BLaER1 treated with 17β-estradiol and CSF1 and Interleukin-3, amounts not matched to agents 10 nM and 100 nM (cell line): ENCODE measurements around the gene NR1I3.

Experiments used
- H3K27ac ChIP-seq, 11 experiments: shearing (Covaris generic); formaldehyde crosslinking; 2 replicates each; pipeline ENCODE4 v1.8.1; 2022
- H3K27me3 ChIP-seq, 11 experiments: shearing (Covaris generic); formaldehyde crosslinking; 2 replicates each; pipeline ENCODE4 v1.8.1; 2022
- H3K36me3 ChIP-seq, 11 experiments: shearing (Covaris generic); formaldehyde crosslinking; 2 replicates each; pipeline ENCODE4 v1.8.1; 2022
- H3K4me1 ChIP-seq, 10 experiments: shearing (Covaris generic); formaldehyde crosslinking; 2 replicates each; pipeline ENCODE4 v1.8.1; 2022
- H3K4me2 ChIP-seq, 11 experiments: shearing (Covaris generic); formaldehyde crosslinking; 2 replicates each; pipeline ENCODE4 v1.8.1; 2022
- H3K4me3 ChIP-seq, 10 experiments: shearing (Covaris generic); formaldehyde crosslinking; 2 replicates each; pipeline ENCODE4 v1.8.1; 2022
- H3K9ac ChIP-seq, 11 experiments: shearing (Covaris generic); formaldehyde crosslinking; 2 replicates each; pipeline ENCODE4 v1.8.1; 2022
- H3K9me3 ChIP-seq, 11 experiments: shearing (Covaris generic); formaldehyde crosslinking; replicated peaks in 1 of 11; 2 replicates each; pipeline ENCODE4 v1.8.1; 2022
- H4K20me1 ChIP-seq, 11 experiments: shearing (Covaris generic); formaldehyde crosslinking; 2 replicates each; pipeline ENCODE4 v1.8.1; 2022
- Cebpa-rat ChIP-seq, 11 experiments: shearing (Covaris generic); IDR thresholded peaks; 2 replicates each; pipeline ENCODE4 v1.8.1; 2022

NR1I3 gene

DNA sequence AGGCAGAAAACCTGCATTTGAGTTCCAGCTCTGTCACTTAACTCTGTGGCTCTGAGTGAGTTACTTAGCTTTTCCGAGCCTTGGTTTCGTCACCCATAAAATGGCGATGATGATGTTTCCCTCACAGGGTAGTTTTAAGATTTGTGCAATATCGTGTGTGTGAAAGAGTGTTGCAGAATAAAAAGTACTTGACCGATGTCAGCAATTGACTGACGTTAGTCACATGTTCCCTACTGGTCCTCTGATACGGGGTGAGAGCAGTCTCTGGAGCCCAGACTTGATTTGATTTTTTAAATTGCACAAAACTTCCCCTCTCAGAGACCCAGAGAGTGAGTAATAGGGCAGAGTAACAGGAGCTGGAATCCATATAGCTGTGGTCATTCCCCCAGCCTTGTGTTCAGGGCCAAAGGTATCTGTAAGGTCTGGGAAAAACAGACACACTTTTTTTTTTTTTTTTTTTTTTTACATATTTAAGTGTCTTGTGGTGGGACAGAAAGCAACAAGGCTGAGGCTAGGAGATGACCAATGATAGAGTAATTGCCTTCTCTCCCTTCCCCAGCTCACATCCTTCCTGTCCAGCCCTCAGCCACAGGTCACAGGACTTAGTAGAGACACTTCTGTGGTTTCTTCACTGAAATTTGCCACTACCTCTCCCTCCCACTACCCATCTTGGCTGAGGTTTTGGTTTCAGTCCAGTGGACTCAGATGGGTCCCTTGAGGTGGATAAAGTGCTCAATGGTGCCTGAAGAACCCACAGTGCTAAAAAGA is 20.9 kb downstream of the NR1I3 start:
- peak in 6 of 11 experiments; percentile 13 to 38 (median 28); a peak in 4 of 22 replicates for TF ChIP-seq Cebpa-rat (IDR thresholded peaks at IDR 0.05)
- Histone ChIP-seq H3K9me3 (no peaks in the 10 kb centered on the region), H3K27me3 (peaks cover 8 to 69% (median 65%) of the 10 kb centered on the region in 11 experiments; a peak in 21 of 22 replicates), H3K4me2 (peak overlapping the region; percentile 72 to 100 (median 91)), H3K4me1 (peaks cover 50 to 65% (median 53%) of the 10 kb centered on the region in 10 experiments), H3K36me3 (peaks cover 26 to 64% (median 28%) of the 10 kb centered on the region in 11 experiments), H3K4me3 (peak overlapping the region in 4 of 10 experiments; percentile 56 to 81 (median 74); a peak in 8 of 20 replicates), H3K27ac (peak overlapping the region in 5 of 11 experiments; percentile 20 to 92 (median 83); a peak in 9 of 22 replicates), H3K9ac (peak overlapping the region in 5 of 11 experiments; percentile 23 to 91 (median 86); a peak in 10 of 22 replicates), H4K20me1 (peaks cover 0 to 52% (median 20%) of the 10 kb centered on the region in 11 experiments; a peak in 17 of 22 replicates)

DNA sequence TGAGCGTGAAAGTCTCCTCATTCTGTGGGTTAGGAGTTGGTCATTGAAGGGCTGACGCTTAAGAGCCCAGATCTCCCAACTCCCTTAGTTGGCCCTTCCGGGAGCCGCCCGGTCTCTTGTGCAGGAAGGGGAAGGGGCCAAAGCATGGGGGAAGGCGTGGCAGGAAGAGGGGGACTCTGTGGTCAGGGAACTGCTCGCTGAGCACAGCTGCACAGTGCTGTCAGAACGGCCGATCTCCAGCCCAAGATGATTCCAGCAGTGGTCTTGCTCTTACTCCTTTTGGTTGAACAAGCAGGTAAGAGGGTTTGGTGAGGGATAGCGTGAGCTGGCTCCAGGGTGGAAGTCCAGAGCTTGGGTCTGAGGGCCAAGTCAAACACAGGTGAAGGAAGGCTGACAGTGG is 22.9 kb downstream of the NR1I3 start, which contains the start of gene FCER1G:
TSS of gene FCER1G (plus strand) at position 220 of the 400 bp plus-strand sequence. CDS start at position 247, 27 bp downstream.
- H3K4me1 ChIP-seq: peaks cover 50 to 74% (median 57%) of the 10 kb centered on the region in 10 experiments
- H3K36me3 ChIP-seq: peaks cover 46 to 67% (median 49%) of the 10 kb centered on the region in 11 experiments
- peaks cover 8 to 49% (median 45%) of the 10 kb centered on the region in 11 experiments; a peak in 21 of 22 replicates for H3K27me3 ChIP-seq
- peak within 1 kb of the TSS; percentile 77 to 100 (median 94) for H3K4me2 ChIP-seq
- no peak for TF ChIP-seq Cebpa-rat (IDR thresholded peaks at IDR 0.05)
- peak within 1 kb of the TSS in 8 of 10 experiments; percentile 6 to 81 (median 56); a peak in 11 of 20 replicates for H3K4me3 ChIP-seq
- H4K20me1 ChIP-seq: peaks cover 6 to 63% (median 32%) of the 10 kb centered on the region in 11 experiments; a peak in 17 of 22 replicates
- H3K27ac ChIP-seq: peak within 1 kb of the TSS in 5 of 11 experiments; percentile 20 to 92 (median 83); a peak in 9 of 22 replicates
- no peaks in the 10 kb centered on the region for H3K9me3 ChIP-seq
- peak within 1 kb of the TSS in 5 of 11 experiments; percentile 34 to 91 (median 86); a peak in 9 of 22 replicates for H3K9ac ChIP-seq

DNA sequence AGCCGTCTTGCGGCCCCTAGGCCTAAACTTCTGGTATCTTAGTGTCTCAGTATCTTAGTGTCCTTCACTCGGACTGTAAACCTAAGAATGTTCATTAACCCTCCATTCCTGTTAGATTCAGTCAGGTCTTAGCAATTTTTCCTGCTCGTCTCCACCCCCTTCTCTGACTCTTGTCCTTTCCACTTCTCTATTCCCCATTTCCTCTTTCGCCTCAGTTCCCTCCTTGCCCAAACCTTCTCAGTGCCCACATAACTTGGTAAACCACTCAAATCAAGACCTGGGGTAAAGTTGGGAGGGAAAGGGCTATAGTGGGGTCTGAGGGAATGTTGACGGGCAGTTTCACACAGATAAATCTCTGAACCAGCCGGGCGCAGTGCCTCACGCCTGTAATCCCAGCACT is 23.6 kb downstream of the NR1I3 start:
- Histone ChIP-seq H3K4me3 (peak overlapping the region in 5 of 10 experiments; percentile 44 to 81 (median 70); a peak in 9 of 20 replicates), H3K9ac (peak overlapping the region in 4 of 11 experiments; percentile 54 to 91 (median 87); a peak in 7 of 22 replicates), H3K27ac (peak overlapping the region in 5 of 11 experiments; percentile 20 to 92 (median 83); a peak in 9 of 22 replicates), H3K36me3 (peaks cover 52 to 66% (median 56%) of the 10 kb centered on the region in 11 experiments), H3K9me3 (no peaks in the 10 kb centered on the region), H3K4me1 (peaks cover 57 to 80% (median 61%) of the 10 kb centered on the region in 10 experiments), H4K20me1 (peaks cover 9 to 66% (median 30%) of the 10 kb centered on the region in 11 experiments; a peak in 18 of 22 replicates), H3K27me3 (peaks cover 8 to 42% (median 38%) of the 10 kb centered on the region in 11 experiments; a peak in 21 of 22 replicates), H3K4me2 (peak overlapping the region; percentile 77 to 100 (median 94))
- TF ChIP-seq Cebpa-rat (IDR thresholded peaks at IDR 0.05): no peak

DNA sequence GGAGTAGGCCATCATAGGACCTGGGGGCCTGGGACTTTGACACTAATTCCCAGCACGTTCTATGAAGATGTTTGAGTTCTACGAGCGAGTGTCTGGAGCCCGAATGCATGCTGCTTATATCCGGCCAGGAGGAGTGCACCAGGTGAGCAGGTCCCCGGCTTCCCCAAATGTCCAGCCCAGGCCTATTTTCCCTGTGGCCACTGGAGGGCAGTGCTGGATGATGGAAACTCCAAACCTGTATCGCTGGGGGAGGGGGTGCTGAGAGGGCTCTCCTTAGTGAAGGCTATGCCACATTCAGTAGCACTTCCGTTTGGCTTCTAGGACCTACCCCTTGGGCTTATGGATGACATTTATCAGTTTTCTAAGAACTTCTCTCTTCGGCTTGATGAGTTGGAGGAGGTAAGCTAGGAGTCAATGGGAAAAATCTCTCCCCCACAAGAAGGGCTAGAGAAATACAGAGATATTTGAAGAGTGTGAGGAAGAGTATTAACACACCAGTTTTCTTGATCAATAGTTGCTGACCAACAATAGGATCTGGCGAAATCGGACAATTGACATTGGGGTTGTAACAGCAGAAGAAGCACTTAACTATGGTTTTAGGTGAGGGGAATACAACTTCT is 28.1 kb downstream of the NR1I3 start:
- H3K36me3 ChIP-seq: peaks cover 85 to 100% (median 93%) of the 10 kb centered on the region in 11 experiments
- H3K9ac ChIP-seq: no peak overlapping the region
- H3K4me1 ChIP-seq: peaks cover 16 to 75% (median 27%) of the 10 kb centered on the region in 10 experiments
- H3K4me2 ChIP-seq: peak overlapping the region in 5 of 11 experiments; percentile 1 to 62 (median 56); a peak in 9 of 22 replicates
- no peaks in the 10 kb centered on the region for H3K9me3 ChIP-seq
- no peak for TF ChIP-seq Cebpa-rat (IDR thresholded peaks at IDR 0.05)
- no peak overlapping the region for H3K27ac ChIP-seq
- no peak overlapping the region for H3K4me3 ChIP-seq
- peaks cover 0 to 1% (median 0%) of the 10 kb centered on the region in 11 experiments; a peak in 4 of 22 replicates for H3K27me3 ChIP-seq
- H4K20me1 ChIP-seq: peaks cover 0 to 43% (median 10%) of the 10 kb centered on the region in 11 experiments; a peak in 10 of 22 replicates

DNA sequence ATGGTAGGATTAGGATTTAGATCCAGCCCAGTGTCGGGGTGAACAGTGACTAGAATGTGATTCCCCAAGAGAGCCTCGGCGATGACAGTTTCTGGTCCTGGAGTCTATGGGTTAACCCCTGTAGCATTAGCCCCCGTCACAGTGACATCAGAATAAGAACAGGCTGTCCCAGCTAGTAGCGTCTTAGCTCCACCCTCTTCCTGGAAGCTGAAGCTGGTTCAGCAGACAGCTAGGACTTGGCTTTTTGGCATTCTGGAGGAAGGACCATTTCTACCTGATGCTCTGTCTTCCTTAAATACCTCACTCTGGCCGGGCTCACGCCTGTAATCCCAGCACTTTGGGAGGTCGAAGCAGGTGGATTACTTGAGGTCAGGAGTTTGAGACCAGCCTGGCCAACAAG is 30.8 kb downstream of the NR1I3 start:
- H3K4me2 ChIP-seq: peak overlapping the region in 3 of 11 experiments; percentile 30 to 92 (median 53); a peak in 4 of 22 replicates
- no peak for TF ChIP-seq Cebpa-rat (IDR thresholded peaks at IDR 0.05)
- no peak overlapping the region for H3K4me3 ChIP-seq
- H3K9me3 ChIP-seq: no peaks in the 10 kb centered on the region
- peak overlapping the region in 2 of 11 experiments; percentile 39 to 40; a peak in 3 of 22 replicates for H3K9ac ChIP-seq
- peaks cover 16 to 73% (median 29%) of the 10 kb centered on the region in 10 experiments for H3K4me1 ChIP-seq
- H3K27me3 ChIP-seq: no peaks in the 10 kb centered on the region
- H3K36me3 ChIP-seq: peaks cover 62 to 90% (median 85%) of the 10 kb centered on the region in 11 experiments
- peaks cover 0 to 21% (median 6%) of the 10 kb centered on the region in 11 experiments; a peak in 9 of 22 replicates for H4K20me1 ChIP-seq
- peak overlapping the region in 1 of 11 experiments; percentile 34; a peak in 1 of 22 replicates for H3K27ac ChIP-seq

DNA sequence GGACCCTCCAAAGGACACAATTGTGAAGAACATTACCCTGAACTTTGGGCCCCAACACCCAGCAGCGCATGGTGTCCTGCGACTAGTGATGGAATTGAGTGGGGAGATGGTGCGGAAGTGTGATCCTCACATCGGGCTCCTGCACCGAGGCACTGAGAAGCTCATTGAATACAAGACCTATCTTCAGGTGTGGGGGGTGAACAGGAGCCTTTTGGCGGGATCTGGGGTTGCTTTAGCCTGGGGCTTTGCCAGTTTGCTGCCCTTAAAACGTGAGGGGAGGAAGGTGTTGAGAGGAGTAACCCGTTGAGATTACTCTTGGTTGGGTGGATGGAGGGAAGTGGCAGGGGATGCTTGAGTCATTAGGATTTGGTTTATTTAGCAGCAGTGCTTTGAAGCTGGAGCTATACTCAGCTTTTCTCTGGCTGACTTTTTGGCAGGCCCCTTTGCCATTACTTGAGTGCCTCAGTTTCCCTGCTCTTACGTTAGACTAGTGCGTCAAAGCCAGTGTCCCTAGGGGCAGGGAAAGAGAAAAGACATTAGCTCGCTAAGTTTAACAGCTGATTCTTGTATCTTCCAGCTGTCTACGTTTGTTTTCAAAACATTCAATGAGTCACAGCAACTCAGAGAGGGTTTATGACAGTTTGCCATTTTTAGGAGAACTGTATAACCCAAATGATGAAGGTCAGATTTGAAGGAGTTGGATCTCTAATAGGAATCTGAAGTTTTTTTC is 31.4 kb downstream of the NR1I3 start:
- Histone ChIP-seq H3K27ac (peak overlapping the region in 1 of 11 experiments; percentile 34; a peak in 1 of 22 replicates), H3K4me2 (peak overlapping the region in 3 of 11 experiments; percentile 30 to 92 (median 53); a peak in 6 of 22 replicates), H3K36me3 (peaks cover 56 to 84% (median 79%) of the 10 kb centered on the region in 11 experiments), H4K20me1 (peaks cover 0 to 18% (median 5%) of the 10 kb centered on the region in 11 experiments; a peak in 9 of 22 replicates), H3K4me3 (no peak overlapping the region), H3K4me1 (peaks cover 20 to 77% (median 33%) of the 10 kb centered on the region in 10 experiments), H3K27me3 (no peaks in the 10 kb centered on the region), H3K9ac (peak overlapping the region in 2 of 11 experiments; percentile 39 to 40; a peak in 3 of 22 replicates), H3K9me3 (no peaks in the 10 kb centered on the region)
- TF ChIP-seq Cebpa-rat (IDR thresholded peaks at IDR 0.05): no peak

DNA sequence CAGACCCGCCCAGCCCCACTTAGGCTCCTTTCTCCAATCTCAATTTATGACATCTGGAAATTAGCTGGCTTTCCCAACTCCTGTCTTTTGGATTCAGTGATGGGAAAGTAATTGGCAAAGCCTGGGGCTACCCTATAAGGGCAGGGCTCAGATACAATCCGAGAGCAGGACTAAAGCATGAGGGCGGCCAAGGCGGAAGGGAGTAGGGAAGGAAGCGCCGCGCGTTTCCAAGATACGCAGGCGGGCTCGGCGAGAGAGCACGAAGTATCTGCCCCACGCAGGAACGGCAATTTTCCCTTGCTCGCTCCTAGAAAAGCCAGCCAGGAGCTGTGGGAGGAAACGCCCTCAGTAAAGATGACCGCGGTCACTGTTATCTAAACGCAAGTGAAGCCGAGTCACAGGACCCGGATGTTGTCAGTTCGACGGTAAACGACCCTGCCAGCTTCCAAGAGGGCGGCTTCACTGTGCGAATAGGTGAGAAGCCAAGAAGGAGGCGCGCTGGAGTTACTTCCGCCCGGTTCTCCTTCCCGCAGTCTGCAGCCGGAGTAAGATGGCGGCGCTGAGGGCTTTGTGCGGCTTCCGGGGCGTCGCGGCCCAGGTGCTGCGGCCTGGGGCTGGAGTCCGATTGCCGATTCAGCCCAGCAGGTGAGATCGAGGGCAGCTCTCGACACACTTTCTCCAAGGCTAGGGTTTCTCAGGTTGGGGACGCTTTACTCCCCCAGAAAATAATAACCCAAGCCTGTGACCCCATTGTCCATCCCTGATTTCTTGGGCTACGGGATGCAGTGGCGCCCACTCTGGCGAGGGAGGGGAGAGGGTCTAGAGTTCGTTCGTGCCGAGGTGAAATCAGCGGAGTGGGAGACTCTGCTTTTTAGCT is 35.9 kb downstream of the NR1I3 start, which contains the start of gene NDUFS2:
TSS of gene NDUFS2 (plus strand) at position 532 of the 877 bp plus-strand sequence. CDS start at position 551, 19 bp downstream.
- no peaks in the 10 kb centered on the region for H3K9me3 ChIP-seq
- H3K27ac ChIP-seq: peak within 1 kb of the TSS; percentile 82 to 93 (median 90)
- H3K27me3 ChIP-seq: no peaks in the 10 kb centered on the region
- peaks cover 14 to 39% (median 35%) of the 10 kb centered on the region in 11 experiments for H3K36me3 ChIP-seq
- H3K4me2 ChIP-seq: peak within 1 kb of the TSS; percentile 77 to 97 (median 91)
- H4K20me1 ChIP-seq: no peaks in the 10 kb centered on the region
- peak within 1 kb of the TSS; percentile 65 to 85 (median 78) for H3K4me3 ChIP-seq
- no peak for TF ChIP-seq Cebpa-rat (IDR thresholded peaks at IDR 0.05)
- peaks cover 46 to 93% (median 67%) of the 10 kb centered on the region in 10 experiments for H3K4me1 ChIP-seq
- H3K9ac ChIP-seq: peak within 1 kb of the TSS; percentile 82 to 92 (median 88)
